SK-N-SH treated with all-trans-retinoic acid at 6 μM for 48 hours (cell line): ENCODE data around the gene C20orf204.

Experiments
- ATAC-seq: fragments of 200-7000 bp; cut with Tn5 transposase; 3 replicates; pipeline ENCODE4 v1.9.1; 2020; ENCODE audit warnings: mild to moderate bottlenecking, moderate library complexity
- ARNTL ChIP-seq: fragments of 450-650 bp; formaldehyde crosslinking; IDR thresholded peaks from 2 replicates; pipeline ENCODE4 v1.5.0; 2020; ENCODE audit warnings: low read depth, mild to moderate bottlenecking, moderate library complexity, borderline replicate concordance
- BACH2 ChIP-seq: fragments of 250-450 bp; sonication (Bioruptor Pico); IDR thresholded peaks from 2 replicates; pipeline ENCODE4 v1.9.0; 2021; ENCODE audit warnings: mild to moderate bottlenecking, borderline replicate concordance
- CREB5 ChIP-seq: fragments of 250-450 bp; sonication (Bioruptor Pico); IDR thresholded peaks from 2 replicates; pipeline ENCODE4 v1.5.1; 2020; ENCODE audit warnings: low read depth, mild to moderate bottlenecking, moderate library complexity
- CSDC2 ChIP-seq: fragments of 250-450 bp; sonication (Bioruptor Pico); IDR thresholded peaks from 2 replicates; pipeline ENCODE4 v1.5.0; 2020; ENCODE audit warnings: mild to moderate bottlenecking, moderate library complexity
- ESRRG ChIP-seq: fragments of 250-450 bp; sonication (Bioruptor Pico); IDR thresholded peaks from 2 replicates; pipeline ENCODE4 v1.6.1; 2021; ENCODE audit warnings: mild to moderate bottlenecking
- GLIS3 ChIP-seq: fragments of 250-450 bp; sonication (Bioruptor Pico); IDR thresholded peaks from 2 replicates; pipeline ENCODE4 v1.5.0; 2020; ENCODE audit warnings: mild to moderate bottlenecking, moderate library complexity
- ISL1 ChIP-seq: fragments of 250-450 bp; sonication (Bioruptor Pico); IDR thresholded peaks from 2 replicates; pipeline ENCODE4 v2.1.2; 2022; ENCODE audit warnings: mild to moderate bottlenecking, moderate library complexity
- OSR1 ChIP-seq: fragments of 250-450 bp; sonication (Bioruptor Pico); IDR thresholded peaks from 2 replicates; pipeline ENCODE4 v1.8.0; 2022; ENCODE audit warnings: moderate library complexity, mild to moderate bottlenecking, inconsistent platforms
- PPARA ChIP-seq: fragments of 250-450 bp; sonication (Bioruptor Pico); IDR thresholded peaks from 2 replicates; pipeline ENCODE4 v1.5.0; 2020; ENCODE audit warnings: mild to moderate bottlenecking, borderline replicate concordance
- RARB ChIP-seq: fragments of 250-450 bp; sonication (Bioruptor Pico); IDR thresholded peaks from 2 replicates; pipeline ENCODE4 v1.8.0; 2021; ENCODE audit warnings: mild to moderate bottlenecking, moderate library complexity
- SNAI2 ChIP-seq: fragments of 250-450 bp; sonication (Bioruptor Pico); IDR thresholded peaks from 2 replicates; pipeline ENCODE4 v1.5.0; 2020; ENCODE audit warnings: mild to moderate bottlenecking, moderate library complexity
- TCF4 ChIP-seq: fragments of 250-450 bp; sonication (Bioruptor Pico); IDR thresholded peaks from 2 replicates; pipeline ENCODE4 v1.8.0; 2021; ENCODE audit warnings: mild to moderate bottlenecking, moderate library complexity, borderline replicate concordance
- TOX ChIP-seq: fragments of 250-450 bp; sonication (Bioruptor Pico); IDR thresholded peaks from 2 replicates; pipeline ENCODE4 v1.8.0; 2021; ENCODE audit warnings: mild to moderate bottlenecking, moderate library complexity, borderline replicate concordance
- TSHZ2 ChIP-seq: fragments of 250-450 bp; sonication (Bioruptor Pico); IDR thresholded peaks from 2 replicates; pipeline ENCODE4 v1.5.0; 2020; ENCODE audit warnings: mild to moderate bottlenecking, moderate library complexity
- ZC3H10 ChIP-seq: fragments of 250-450 bp; sonication (Bioruptor Pico); IDR thresholded peaks from 2 replicates; pipeline ENCODE4 v1.5.1; 2021; ENCODE audit warnings: mild to moderate bottlenecking, moderate library complexity
- ZFP3 ChIP-seq: fragments of 250-450 bp; sonication (Bioruptor Pico); IDR thresholded peaks from 2 replicates; pipeline ENCODE4 v1.5.0; 2020; ENCODE audit warnings: mild to moderate bottlenecking, moderate library complexity
- ZFP30 ChIP-seq: fragments of 450-650 bp; formaldehyde crosslinking; IDR thresholded peaks from 2 replicates; pipeline ENCODE4 v1.5.0; 2022; ENCODE audit warnings: mild to moderate bottlenecking, moderate library complexity
- ZNF565 ChIP-seq: fragments of 450-650 bp; formaldehyde crosslinking; conservative IDR thresholded peaks from 2 replicates; pipeline ENCODE4 v1.5.0; 2020; ENCODE audit warnings: low read depth, mild to moderate bottlenecking, moderate library complexity
- ZNF70 ChIP-seq: fragments of 450-650 bp; formaldehyde crosslinking; IDR thresholded peaks from 2 replicates; pipeline ENCODE4 v1.5.0; 2020; ENCODE audit warnings: mild to moderate bottlenecking, moderate library complexity
- TF ChIP-seq, protein P1 (sequence below): fragments of 250-450 bp; sonication (Bioruptor Pico); IDR thresholded peaks from 2 replicates; pipeline ENCODE4 v1.8.0; 2021; ENCODE audit warnings: low read depth, mild to moderate bottlenecking, moderate library complexity, borderline replicate concordance
- TF ChIP-seq, protein P2 (sequence below): fragments of 250-450 bp; sonication (Bioruptor Pico); IDR thresholded peaks from 2 replicates; pipeline ENCODE4 v1.8.0; 2020; ENCODE audit warnings: mild to moderate bottlenecking, moderate library complexity, borderline replicate concordance

The C20orf204 gene

GRCh38 chr20:64041781-64042053 lies 5.7 kb downstream of the C20orf204 start:
- TF ChIP-seq TCF4, result no peak
- no peak for TF ChIP-seq ZNF565 (CRISPR knock-in tag)
- no peak for TF ChIP-seq ESRRG (CRISPR knock-in tag)
- TF ChIP-seq RARB (CRISPR knock-in tag), result no peak
- TF ChIP-seq, protein P1, sequence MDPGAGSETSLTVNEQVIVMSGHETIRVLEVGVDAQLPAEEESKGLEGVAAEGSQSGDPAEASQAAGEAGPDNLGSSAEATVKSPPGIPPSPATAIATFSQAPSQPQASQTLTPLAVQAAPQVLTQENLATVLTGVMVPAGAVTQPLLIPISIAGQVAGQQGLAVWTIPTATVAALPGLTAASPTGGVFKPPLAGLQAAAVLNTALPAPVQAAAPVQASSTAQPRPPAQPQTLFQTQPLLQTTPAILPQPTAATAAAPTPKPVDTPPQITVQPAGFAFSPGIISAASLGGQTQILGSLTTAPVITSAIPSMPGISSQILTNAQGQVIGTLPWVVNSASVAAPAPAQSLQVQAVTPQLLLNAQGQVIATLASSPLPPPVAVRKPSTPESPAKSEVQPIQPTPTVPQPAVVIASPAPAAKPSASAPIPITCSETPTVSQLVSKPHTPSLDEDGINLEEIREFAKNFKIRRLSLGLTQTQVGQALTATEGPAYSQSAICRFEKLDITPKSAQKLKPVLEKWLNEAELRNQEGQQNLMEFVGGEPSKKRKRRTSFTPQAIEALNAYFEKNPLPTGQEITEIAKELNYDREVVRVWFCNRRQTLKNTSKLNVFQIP (CRISPR knock-in tag), result no peak
- no peak for TF ChIP-seq BACH2 (CRISPR knock-in tag)
- TF ChIP-seq GLIS3 (CRISPR knock-in tag), result no peak
- no peak for TF ChIP-seq ZFP3 (CRISPR knock-in tag)
- TF ChIP-seq PPARA (CRISPR knock-in tag), result no peak
- TF ChIP-seq TOX, result no peak
- no peak for TF ChIP-seq ISL1 (CRISPR knock-in tag)
- no peak for TF ChIP-seq ZFP30
- TF ChIP-seq, protein P2, sequence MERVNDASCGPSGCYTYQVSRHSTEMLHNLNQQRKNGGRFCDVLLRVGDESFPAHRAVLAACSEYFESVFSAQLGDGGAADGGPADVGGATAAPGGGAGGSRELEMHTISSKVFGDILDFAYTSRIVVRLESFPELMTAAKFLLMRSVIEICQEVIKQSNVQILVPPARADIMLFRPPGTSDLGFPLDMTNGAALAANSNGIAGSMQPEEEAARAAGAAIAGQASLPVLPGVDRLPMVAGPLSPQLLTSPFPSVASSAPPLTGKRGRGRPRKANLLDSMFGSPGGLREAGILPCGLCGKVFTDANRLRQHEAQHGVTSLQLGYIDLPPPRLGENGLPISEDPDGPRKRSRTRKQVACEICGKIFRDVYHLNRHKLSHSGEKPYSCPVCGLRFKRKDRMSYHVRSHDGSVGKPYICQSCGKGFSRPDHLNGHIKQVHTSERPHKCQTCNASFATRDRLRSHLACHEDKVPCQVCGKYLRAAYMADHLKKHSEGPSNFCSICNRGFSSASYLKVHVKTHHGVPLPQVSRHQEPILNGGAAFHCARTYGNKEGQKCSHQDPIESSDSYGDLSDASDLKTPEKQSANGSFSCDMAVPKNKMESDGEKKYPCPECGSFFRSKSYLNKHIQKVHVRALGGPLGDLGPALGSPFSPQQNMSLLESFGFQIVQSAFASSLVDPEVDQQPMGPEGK (CRISPR knock-in tag), result no peak
- TF ChIP-seq SNAI2 (CRISPR knock-in tag), result no peak
- no peak for TF ChIP-seq ZNF70 (CRISPR knock-in tag)
- TF ChIP-seq OSR1 (CRISPR knock-in tag), result no peak
- no peak for ATAC-seq

GRCh38 chr20:64042054-64042781 lies 6.2 kb downstream of the C20orf204 start:
- TF ChIP-seq RARB (CRISPR knock-in tag) (no peak), TSHZ2 (no peak), ZNF565 (CRISPR knock-in tag) (no peak)
- TF ChIP-seq, protein P1 (CRISPR knock-in tag), result no peak
- no peak for ATAC-seq

DNA sequence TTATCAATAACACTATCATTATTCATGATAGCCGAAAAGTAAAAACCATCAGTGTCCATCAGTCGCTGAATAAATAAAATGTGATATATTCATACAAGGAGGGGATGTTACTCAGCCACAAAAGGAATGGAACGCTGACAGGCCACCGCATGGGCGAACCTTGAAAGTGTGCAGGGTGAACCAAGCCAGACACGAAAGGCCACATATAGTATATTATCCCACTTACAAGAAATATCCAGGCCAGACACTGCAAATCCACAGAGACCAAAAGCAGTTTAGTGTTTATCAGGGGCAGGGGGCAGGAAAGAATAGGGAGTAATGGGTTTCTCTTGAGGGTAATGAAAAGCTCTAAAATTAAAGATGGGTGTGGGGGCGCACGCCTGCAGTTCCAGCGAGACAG lies 7.8 kb downstream of the C20orf204 start:
- TF ChIP-seq ARNTL (CRISPR knock-in tag) (no peak), ISL1 (CRISPR knock-in tag) (no peak), TOX (no peak), PPARA (CRISPR knock-in tag) (no peak), CREB5 (CRISPR knock-in tag) (no peak), ZFP3 (CRISPR knock-in tag) (no peak), BACH2 (CRISPR knock-in tag) (no peak), ZNF70 (CRISPR knock-in tag) (no peak), ZFP30 (no peak), CSDC2 (CRISPR knock-in tag) (no peak), ZC3H10 (CRISPR knock-in tag) (no peak), GLIS3 (CRISPR knock-in tag) (no peak)

More for the DNA sequence above, 7.8 kb downstream of the C20orf204 start:
- no peak for ATAC-seq
